GM19099 (cell line): ENCODE results near the gene DIDO1.

Experiments used
- POLR2A ChIP-seq: IDR thresholded peaks from 3 replicates; pipeline ENCODE4 v1.6.1; 2011; ENCODE audit warnings: low read depth; ENCODE audit not compliant: insufficient read length; ENCODE audit errors: extremely low read depth

DIDO1 gene

DNA sequence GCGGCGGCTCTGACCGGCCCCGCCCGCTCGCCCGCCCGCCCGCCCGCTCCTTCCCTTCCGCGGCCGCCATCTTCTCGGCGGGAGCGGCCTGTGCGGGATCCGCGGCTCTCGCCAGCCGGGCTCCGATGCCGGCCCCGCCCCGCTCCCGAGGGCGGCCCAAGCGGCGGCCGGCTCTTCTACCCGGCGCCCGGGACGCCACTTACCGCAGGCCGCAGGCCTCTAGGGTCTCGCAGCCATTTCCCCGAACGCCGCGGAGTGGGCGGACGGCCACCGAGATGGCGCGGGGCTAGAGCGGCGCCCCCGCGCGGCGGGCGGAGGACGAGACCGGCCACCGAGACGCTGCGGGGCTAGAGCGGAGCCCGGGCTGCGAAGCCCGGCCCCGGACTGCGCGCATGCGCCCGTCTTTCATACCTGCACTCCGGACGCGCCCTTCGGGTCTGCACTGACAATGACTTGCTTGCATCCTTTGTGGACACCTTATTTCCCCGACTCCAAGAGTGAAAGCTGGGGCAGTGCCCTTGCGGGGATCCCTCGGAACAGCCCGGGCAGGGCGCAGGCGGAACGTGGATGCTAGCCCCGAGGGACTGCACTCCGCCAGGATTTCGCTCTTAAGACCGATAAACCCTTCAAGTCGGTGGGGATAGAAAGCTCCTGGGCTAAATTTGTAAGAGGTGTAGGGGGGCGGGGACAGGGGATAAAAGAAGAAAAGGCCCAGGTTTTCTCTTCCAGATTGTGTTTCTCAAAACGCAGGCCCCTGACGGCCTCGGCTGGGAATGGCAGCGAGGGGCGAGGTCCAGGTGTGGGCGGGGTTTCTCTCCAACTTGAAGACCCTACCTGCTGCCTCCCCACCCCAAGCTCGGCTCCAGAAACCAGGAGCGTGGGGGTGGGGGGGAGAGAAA, at the start of gene DIDO1:
TSS of gene DIDO1 (minus strand) at position 277 of the 899 bp plus-strand sequence.
- peak; percentile 69 for TF ChIP-seq POLR2A

DNA sequence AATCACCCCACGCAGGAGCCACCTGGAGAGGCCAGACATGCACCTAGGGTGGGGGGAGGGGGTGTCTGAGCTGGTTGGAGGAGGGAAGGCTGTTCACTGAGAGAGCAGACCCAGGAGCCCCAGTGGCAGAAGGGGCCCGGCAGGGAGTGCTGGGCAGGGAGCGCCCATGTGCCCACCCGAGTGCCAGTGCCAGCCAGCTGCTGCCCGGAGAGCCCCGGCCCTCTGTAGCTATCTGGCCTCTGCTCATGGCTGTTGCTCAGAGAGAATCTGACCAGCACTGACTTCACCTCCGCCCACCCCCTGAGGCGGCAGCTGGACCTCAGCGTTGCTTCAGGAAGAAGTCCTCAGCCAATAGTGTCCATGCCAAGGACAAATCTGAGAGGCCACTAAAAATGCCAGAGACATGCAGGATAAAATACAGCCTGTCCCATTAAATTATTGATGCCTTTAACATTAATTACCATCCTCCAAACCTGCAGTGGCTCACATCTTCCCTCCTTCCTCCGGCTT, 49.0 kb upstream of the DIDO1 start:
- no peak for TF ChIP-seq POLR2A

GRCh38 chr20:62972845-62973745, 46.8 kb upstream of the DIDO1 start:
- no peak for TF ChIP-seq POLR2A

GRCh38 chr20:62971950-62972844, 45.9 kb upstream of the DIDO1 start:
- no peak for TF ChIP-seq POLR2A

DNA sequence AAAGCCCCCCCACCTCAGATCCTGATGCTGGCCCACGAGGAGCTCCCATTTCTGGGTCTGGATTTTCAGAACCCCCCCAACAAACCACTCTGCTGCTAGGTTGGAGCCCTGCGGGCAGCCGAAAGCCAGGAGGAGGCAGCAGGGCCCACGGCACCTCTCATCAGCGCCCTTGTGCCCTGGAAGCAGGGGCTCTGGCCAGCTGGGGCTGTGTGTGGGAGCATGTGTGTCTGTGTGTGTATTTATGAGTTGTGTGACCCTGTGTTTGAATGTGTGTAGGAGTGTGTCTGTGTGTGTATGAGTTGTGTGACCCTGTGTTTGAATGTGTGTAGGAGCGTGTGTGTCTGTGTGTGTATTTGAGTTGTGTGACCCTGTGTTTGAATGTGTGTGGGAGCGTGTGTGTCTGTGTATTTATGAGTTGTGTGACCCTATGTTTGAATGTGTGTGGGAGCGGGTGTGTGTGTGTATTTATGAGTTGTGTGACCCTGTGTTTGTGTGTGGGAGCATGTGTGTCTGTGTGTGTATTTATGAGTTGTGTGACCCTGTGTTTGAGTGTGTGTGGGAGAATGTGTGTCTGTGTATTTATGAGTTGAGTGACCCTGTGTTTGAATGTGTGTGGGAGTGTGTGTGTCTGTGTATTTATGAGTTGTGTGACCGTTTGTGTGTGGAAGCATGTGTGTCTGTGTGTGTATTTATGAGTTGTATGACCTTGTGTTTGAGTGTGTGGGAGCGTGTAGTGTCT, 45.1 kb upstream of the DIDO1 start:
- no peak for TF ChIP-seq POLR2A

GRCh38 chr20:62970307-62971210, 44.3 kb upstream of the DIDO1 start:
- no peak for TF ChIP-seq POLR2A

DNA sequence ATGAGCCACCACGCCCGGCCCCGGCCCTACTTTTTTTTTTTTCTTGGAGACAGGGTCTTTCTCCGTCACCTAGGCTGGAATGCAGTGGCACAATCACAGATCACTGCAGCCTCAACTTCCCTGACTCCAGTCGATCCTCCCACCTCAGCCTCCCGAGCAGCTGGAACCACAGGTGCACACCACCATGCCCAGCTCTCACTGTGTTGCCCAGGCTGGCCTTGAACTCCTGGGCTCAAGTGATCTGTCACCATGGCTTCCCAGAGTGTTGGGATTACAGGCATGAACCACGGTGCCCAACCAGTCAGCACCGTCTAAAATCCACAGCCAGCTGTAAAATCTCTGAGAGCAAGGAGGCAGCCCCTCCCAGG, 43.6 kb upstream of the DIDO1 start:
- TF ChIP-seq POLR2A = no peak

DNA sequence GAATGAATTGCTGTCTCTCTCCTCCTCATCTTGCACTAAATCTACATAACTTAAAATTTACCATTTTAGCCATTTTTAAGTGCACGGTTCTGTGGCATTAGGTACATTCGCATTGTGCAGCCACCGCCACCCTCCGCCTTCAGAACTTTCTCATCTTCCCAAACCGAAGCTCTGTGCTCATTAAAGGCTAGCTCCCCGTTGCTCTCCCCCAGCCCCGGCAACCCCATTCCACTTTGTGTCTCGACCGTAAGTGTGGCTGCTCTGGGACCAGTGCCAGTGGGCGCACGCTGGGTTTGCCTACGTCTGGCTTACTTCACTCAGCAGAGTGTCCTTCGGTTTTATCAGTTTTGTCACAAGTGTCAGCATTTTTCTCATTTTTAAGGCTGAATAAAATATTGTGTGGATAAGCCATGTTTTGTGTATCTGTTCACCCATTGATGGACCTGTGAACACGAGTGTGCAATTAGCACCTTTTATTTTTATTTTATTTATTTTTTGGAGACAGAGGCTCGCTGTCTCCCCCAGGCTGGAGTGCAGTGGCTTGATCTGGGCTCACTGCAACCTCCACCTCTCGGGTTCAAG, 43.0 kb upstream of the DIDO1 start:
- no peak for TF ChIP-seq POLR2A

GRCh38 chr20:62968378-62969178, 42.3 kb upstream of the DIDO1 start:
- no peak for TF ChIP-seq POLR2A

DNA sequence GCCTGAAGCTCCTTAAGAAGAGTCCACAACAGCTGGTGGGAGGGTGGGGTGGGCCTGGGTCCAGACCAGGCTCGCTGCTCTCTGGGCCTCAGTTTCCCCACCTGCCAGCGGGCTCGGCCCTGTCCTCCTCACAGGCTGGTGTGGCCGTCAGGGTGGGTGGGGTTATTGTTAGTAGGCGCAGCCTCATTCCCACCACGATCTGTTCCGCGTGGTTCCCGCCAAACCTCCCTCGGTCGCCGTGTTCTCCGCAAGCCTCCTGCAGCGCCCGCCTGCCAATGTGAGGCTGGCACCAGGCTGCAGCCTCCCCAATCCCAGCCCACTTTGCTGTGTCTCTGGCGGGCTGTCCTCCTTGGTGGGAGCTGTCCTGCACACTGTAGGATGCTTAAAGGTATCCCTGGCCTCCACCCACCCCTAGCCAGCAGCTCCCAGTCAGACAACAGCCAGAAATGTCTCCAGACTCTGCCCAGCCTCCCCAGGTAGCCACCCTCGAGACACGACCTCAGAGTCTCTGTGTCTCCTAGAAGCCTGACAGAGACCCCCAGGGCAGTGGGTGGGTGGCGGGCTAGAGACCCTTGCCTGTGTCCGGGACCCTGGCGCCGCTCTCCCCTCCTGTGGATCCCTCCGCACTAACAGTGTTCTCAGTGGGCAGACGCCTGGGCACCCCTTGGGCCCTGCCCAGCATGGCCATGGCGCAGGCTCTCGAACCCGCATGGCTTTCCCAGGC, 41.5 kb upstream of the DIDO1 start:
- no peak for TF ChIP-seq POLR2A

DNA sequence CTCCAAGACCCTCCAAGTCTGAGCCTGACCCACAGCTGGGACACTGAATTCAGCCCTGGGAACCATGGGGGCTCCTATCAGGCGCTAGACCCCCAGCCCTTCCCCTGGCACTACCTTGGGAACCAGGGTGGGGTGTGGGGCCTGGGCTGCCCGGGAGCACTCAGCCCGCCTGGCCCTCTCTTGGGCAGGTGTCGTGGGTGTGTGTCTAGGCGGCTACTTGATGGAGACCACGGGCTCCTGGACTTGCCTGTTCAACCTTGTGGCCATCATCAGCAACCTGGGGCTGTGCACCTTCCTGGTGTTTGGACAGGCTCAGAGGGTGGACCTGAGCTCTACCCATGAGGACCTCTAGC, 40.8 kb upstream of the DIDO1 start:
- TF ChIP-seq POLR2A = no peak
